HepG2 (cell line): ENCODE data around the gene MYO15A. TPM values are rescaled to one million over a fixed set of nuclear protein-coding genes. Genes with fewer than 3 reads are reported as not detected.

ENCODE experiments used
- ATAC-seq: fragments of 200-7000 bp; cut with Tn5 transposase; 3 replicates; pipeline ENCODE4 v1.9.1; 2020; ENCODE audit warnings: mild to moderate bottlenecking, moderate library complexity
- BruUV-seq: library from RNA; stranded (reverse); fragments of 400-500 nt; replicated peaks from 2 replicates; lab custom pipeline; 2021; lab: Mats Ljungman, UMichigan
- CTCF ChIA-PET: fragments of 300-600 bp; formaldehyde crosslinking; extraction: SDS; loops from one replicate; lab custom pipeline; 2021; ENCODE audit warnings: low total read pairs, inconsistent platforms, low intra/inter-chr PET ratio; lab: Yijun Ruan, JAX
- POLR2A ChIA-PET: fragments of 350-600 bp; sonication (Branson Sonifier 250); formaldehyde crosslinking; loops from one replicate; lab custom pipeline; 2020; ENCODE audit warnings: antibody characterized with exemption, inconsistent platforms; lab: Yijun Ruan, JAX
- DNase-seq: peaks from one replicate; pipeline ENCODE4 v3.0.0-alpha.2; 2015; ENCODE audit warnings: low spot score
- FAIRE-seq: peaks from 3 replicates; lab custom pipeline; 2011; peaks lifted over from hg19 to GRCh38; lab: Jason Lieb, UNC
- H2AFZ ChIP-seq: one replicate; pipeline ENCODE4 v1.6.1; 2011; ENCODE audit warnings: low read length, inconsistent platforms
- H3K27ac ChIP-seq: fragments of 300-600 bp; 3 replicates; pipeline ENCODE4 v1.8.0; 2011; ENCODE audit warnings: mixed run types, mild to moderate bottlenecking, mixed read lengths, low read length, inconsistent platforms; ENCODE audit not compliant: insufficient read depth; ENCODE audit errors: extremely low read length
- H3K27me3 ChIP-seq, 2 experiments: fragments of 200-600 bp in 1 of 2; 2 replicates in 1 of 2; 3 replicates in 1 of 2; pipeline versions ENCODE4 v1.6.0 to v1.8.0; 2011; ENCODE audit warnings: low read length in 2 of 2, mild to moderate bottlenecking in 2 of 2, moderate library complexity in 2 of 2, inconsistent platforms in 1 of 2; ENCODE audit not compliant: insufficient read depth in 2 of 2, control insufficient read depth in 1 of 2
- H3K36me3 ChIP-seq, 2 experiments: fragments of 200-600 bp in 1 of 2; replicated peaks in 1 of 2; 2 replicates in 1 of 2; 3 replicates in 1 of 2; pipeline versions ENCODE4 v1.5.1 to v1.8.0; 2011; ENCODE audit warnings: low read length in 2 of 2, inconsistent platforms in 1 of 2; ENCODE audit not compliant: insufficient read depth in 2 of 2, control insufficient read depth in 1 of 2
- H3K4me1 ChIP-seq: 2 replicates; pipeline ENCODE4 v1.5.1; 2012; ENCODE audit warnings: low read length, inconsistent platforms; ENCODE audit not compliant: insufficient read depth
- H3K4me2 ChIP-seq: 2 replicates; pipeline ENCODE4 v1.6.0; 2011; ENCODE audit warnings: low read depth, low read length, inconsistent platforms
- H3K4me3 ChIP-seq, 3 experiments: fragments of 200-600 bp in 1 of 3; sonication (generic), shearing (Covaris generic) in 1 of 3; replicated peaks in 1 of 3; 2 replicates each; pipeline ENCODE4 v1.5.1; 2011 to 2016; ENCODE audit warnings: low read length in 3 of 3, inconsistent platforms in 2 of 3, low read depth in 2 of 3, mild to moderate bottlenecking in 2 of 3, control low read depth in 1 of 3, mixed read lengths in 1 of 3; ENCODE audit not compliant: insufficient read depth in 1 of 3
- H3K79me2 ChIP-seq: one replicate; pipeline ENCODE4 v1.6.1; 2011; ENCODE audit warnings: low read length, inconsistent platforms; ENCODE audit not compliant: insufficient read depth
- H3K9ac ChIP-seq: 2 replicates; pipeline ENCODE4 v1.6.0; 2011; ENCODE audit warnings: mild to moderate bottlenecking, low read depth, low read length, inconsistent platforms; ENCODE audit not compliant: insufficient read depth
- H3K9me3 ChIP-seq: 2 replicates; pipeline ENCODE4 v1.5.1; 2012; ENCODE audit warnings: mild to moderate bottlenecking, low read length
- H4K20me1 ChIP-seq: 2 replicates; pipeline ENCODE4 v1.6.0; 2011; ENCODE audit warnings: inconsistent platforms, mild to moderate bottlenecking, low read length, moderate library complexity; ENCODE audit not compliant: insufficient read depth
- CAMTA2 ChIP-seq: sonication (generic); formaldehyde crosslinking; IDR thresholded peaks from 2 replicates; pipeline ENCODE4 v1.4.0; 2020; ENCODE audit warnings: mild to moderate bottlenecking, missing genetic modification reagents, borderline replicate concordance
- GZF1 ChIP-seq: sonication (generic); formaldehyde crosslinking; IDR thresholded peaks from 2 replicates; pipeline ENCODE4 v1.5.1; 2020; ENCODE audit warnings: mild to moderate bottlenecking, missing genetic modification reagents
- KLF11 ChIP-seq: IDR thresholded peaks from 2 replicates; pipeline ENCODE4 v1.6.1; 2016; ENCODE audit warnings: missing compliant biosample characterization
- POGZ ChIP-seq: sonication (generic); formaldehyde crosslinking; IDR thresholded peaks from 2 replicates; pipeline ENCODE4 v1.4.0; 2020; ENCODE audit warnings: mild to moderate bottlenecking, missing genetic modification reagents
- REXO4 ChIP-seq: sonication (generic); formaldehyde crosslinking; IDR thresholded peaks from 2 replicates; pipeline ENCODE4 v1.8.0; 2022; ENCODE audit warnings: missing genetic modification reagents, mild to moderate bottlenecking, borderline replicate concordance
- ZNF30 ChIP-seq: sonication (generic); formaldehyde crosslinking; IDR thresholded peaks from 2 replicates; pipeline ENCODE4 v1.5.0; 2020; ENCODE audit warnings: mild to moderate bottlenecking, missing genetic modification reagents
- ZNF431 ChIP-seq: sonication (generic); formaldehyde crosslinking; IDR thresholded peaks from 2 replicates; pipeline ENCODE4 v1.9.0; 2022; ENCODE audit warnings: missing genetic modification reagents, low read depth, mild to moderate bottlenecking, borderline replicate concordance
- ZNF558 ChIP-seq: sonication (generic); formaldehyde crosslinking; IDR thresholded peaks from 2 replicates; pipeline ENCODE4 v1.9.0; 2022; ENCODE audit warnings: mild to moderate bottlenecking, missing genetic modification reagents, borderline replicate concordance
- ZNF672 ChIP-seq: sonication (generic); formaldehyde crosslinking; IDR thresholded peaks from 2 replicates; pipeline ENCODE4 v1.8.1; 2022; ENCODE audit warnings: missing genetic modification reagents
- ZNF788 ChIP-seq: sonication (generic); formaldehyde crosslinking; IDR thresholded peaks from 2 replicates; pipeline ENCODE4 v1.5.0; 2020; ENCODE audit warnings: mild to moderate bottlenecking, missing genetic modification reagents, borderline replicate concordance
- WGBS: methylation state at CpG from one replicate; pipeline ENCODE4 v1.1.6; 2017; ENCODE audit warnings: low lambda C conversion rate; 5-methylcytosine and 5-hydroxymethylcytosine counted together
- in situ Hi-C: cut with HindIII; loops from 2 replicates; pipeline ENCODE4 v1.10.0; 2017; ENCODE audit warnings: low pct_unique_long_range_greater_than_20kb; ENCODE audit not compliant: extremely low pct_ligation_motif_present
- intact Hi-C: fragments of 100-400 bp; cut with micrococcal nuclease; formaldehyde crosslinking; loops from one replicate; pipeline ENCODE4 v1.10.0; 2022; ENCODE audit not compliant: unreplicated experiment
- polyA plus RNA-seq, 8 experiments: library from polyadenylated mRNA; depleted of rRNA in 3 of 8; stranded (reverse) in 7 of 8; unstranded in 1 of 8; fragments of >200 nt; fragmentation: Illumina TruSeq in 4 of 8; extraction: Trizol in 4 of 8; gene quantifications; 2 replicates each; pipeline versions ENCODE4 v1.2.1 to v1.2.3, GENCODE V29; 2011 to 2016; ENCODE audit warnings: low read depth in 4 of 8, missing spikeins in 1 of 8, mixed read lengths in 1 of 8; ENCODE audit not compliant: insufficient read depth in 1 of 8
- total RNA-seq, 5 experiments: library from RNA; depleted of rRNA; stranded (reverse); fragments of >200 nt; fragmentation: Illumina TruSeq; extraction: Trizol; gene quantifications; 2 replicates each; pipeline ENCODE4 v1.2.3, GENCODE V29; 2016; ENCODE audit warnings: low read depth in 1 of 5
- TF ChIP-seq, protein P1 (sequence below): sonication (generic); formaldehyde crosslinking; IDR thresholded peaks from 2 replicates; pipeline ENCODE4 v1.4.0; 2020; ENCODE audit warnings: missing genetic modification reagents
- TF ChIP-seq, protein P2 (sequence below): sonication (generic); formaldehyde crosslinking; IDR thresholded peaks from 2 replicates; pipeline ENCODE4 v1.4.0; 2020; ENCODE audit warnings: missing genetic modification reagents
- TF ChIP-seq, protein P3 (sequence below): sonication (generic); formaldehyde crosslinking; IDR thresholded peaks from 2 replicates; pipeline ENCODE4 v1.5.0; 2020; ENCODE audit warnings: mild to moderate bottlenecking, missing genetic modification reagents
- TF ChIP-seq, protein P4 (sequence below): sonication (generic); formaldehyde crosslinking; IDR thresholded peaks from 2 replicates; pipeline ENCODE4 v1.8.1; 2023; ENCODE audit warnings: missing genetic modification reagents, mild to moderate bottlenecking, borderline replicate concordance

MYO15A gene
- total and polyA plus RNA-seq, 2 of the 13 experiments (the other 11 are each of a cell fraction or from before 2014, with no cell fraction given), result 0.07 to 0.20 TPM

DNA sequence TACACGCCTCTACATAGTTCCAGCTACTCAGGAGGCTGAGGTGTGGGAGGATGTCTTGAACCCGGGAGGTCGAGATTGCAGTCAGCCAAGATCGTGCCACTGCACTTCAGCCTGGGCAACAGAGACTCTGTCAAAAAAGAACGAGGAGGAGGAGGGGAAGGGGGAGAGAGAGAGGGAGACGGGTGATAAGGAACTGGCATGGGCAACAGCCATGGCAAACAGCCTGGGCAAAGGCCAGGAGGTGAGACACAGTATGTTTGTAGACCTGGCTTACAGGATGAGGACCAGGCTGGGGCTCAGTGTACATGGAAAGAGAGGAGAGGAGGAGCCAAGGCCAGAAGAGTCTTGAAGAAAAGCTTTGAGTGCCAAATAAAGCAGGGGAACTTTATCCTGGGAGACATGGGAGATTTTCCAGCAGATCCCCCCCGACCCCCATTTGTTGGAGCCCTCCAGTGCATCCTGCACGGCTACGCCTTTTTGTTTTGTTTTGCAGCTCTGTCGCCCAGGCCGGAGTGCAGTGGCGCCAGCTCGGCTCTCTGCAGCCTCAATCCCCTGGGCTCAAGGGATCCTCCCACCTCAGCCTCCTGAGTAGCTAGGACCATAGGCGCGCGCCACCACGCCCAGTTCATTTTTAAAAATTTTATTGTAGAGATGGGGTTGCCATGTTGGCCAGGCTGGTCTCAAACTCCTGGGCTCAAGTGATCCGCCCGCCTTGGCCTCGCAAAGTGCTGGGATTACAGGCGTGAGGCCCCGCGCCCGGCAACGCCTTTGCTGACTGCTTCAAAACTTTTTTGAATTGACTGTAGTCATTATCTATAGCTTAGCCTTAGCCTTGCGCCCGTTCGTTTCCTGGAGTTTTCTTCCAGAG lies 73.8 kb downstream of the MYO15A start (continued):
- TF ChIP-seq, protein P1, sequence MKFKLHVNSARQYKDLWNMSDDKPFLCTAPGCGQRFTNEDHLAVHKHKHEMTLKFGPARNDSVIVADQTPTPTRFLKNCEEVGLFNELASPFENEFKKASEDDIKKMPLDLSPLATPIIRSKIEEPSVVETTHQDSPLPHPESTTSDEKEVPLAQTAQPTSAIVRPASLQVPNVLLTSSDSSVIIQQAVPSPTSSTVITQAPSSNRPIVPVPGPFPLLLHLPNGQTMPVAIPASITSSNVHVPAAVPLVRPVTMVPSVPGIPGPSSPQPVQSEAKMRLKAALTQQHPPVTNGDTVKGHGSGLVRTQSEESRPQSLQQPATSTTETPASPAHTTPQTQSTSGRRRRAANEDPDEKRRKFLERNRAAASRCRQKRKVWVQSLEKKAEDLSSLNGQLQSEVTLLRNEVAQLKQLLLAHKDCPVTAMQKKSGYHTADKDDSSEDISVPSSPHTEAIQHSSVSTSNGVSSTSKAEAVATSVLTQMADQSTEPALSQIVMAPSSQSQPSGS (CRISPR knock-in tag), result no peak; the same call in 1 of the 2 replicates
- TF ChIP-seq, protein P2, sequence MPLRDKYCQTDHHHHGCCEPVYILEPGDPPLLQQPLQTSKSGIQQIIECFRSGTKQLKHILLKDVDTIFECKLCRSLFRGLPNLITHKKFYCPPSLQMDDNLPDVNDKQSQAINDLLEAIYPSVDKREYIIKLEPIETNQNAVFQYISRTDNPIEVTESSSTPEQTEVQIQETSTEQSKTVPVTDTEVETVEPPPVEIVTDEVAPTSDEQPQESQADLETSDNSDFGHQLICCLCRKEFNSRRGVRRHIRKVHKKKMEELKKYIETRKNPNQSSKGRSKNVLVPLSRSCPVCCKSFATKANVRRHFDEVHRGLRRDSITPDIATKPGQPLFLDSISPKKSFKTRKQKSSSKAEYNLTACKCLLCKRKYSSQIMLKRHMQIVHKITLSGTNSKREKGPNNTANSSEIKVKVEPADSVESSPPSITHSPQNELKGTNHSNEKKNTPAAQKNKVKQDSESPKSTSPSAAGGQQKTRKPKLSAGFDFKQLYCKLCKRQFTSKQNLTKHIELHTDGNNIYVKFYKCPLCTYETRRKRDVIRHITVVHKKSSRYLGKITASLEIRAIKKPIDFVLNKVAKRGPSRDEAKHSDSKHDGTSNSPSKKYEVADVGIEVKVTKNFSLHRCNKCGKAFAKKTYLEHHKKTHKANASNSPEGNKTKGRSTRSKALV, result no peak
- no peak for TF ChIP-seq GZF1
- 0 out of 2 replicates have a peak, but pooled peaks have one; percentile 77 for TF ChIP-seq ZNF30
- 0 out of 2 replicates have a peak, but pooled peaks have one; percentile 49 for TF ChIP-seq ZNF788 (CRISPR knock-in tag)

DNA sequence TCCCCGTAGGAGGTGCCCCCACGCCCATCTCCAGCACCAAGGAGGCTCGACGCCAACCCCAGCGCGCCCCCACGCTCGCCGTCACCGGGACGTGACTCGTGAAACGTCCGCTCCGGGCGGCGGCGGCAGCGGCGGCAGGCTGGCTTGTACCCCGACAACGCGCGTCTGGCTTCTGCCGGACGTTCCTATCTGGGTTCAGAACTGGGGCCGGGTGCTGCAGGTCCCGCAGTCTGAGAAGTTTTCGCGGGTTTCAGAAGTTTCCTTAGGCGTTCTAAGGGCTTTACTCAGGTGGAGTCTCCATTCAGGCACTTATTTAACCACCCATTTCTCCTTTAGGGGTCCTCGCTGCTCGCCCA lies 74.4 kb downstream of the MYO15A start:
- H2AFZ ChIP-seq, result no peak overlapping the region
- no peak for DNase-seq
- H3K4me3 ChIP-seq, result peak overlapping the region; percentile 80 to 96 (median 81)
- peaks cover 35% of the 10 kb centered on the region for H4K20me1 ChIP-seq
- H3K9ac ChIP-seq, result peak overlapping the region; percentile 87
- H3K27ac ChIP-seq, result peak overlapping the region; percentile 96
- H3K9me3 ChIP-seq, result no peaks in the 10 kb centered on the region
- H3K4me2 ChIP-seq, result peak overlapping the region; percentile 99
- no peak for FAIRE-seq
- in situ Hi-C loops (no loop called here), intact Hi-C loops (no loop called here)
- POLR2A ChIA-PET, result interaction anchor here (0.7 to 2.6 kb wide), 21 partner anchors 9 to 675 kb away, joined by 3 to 29 read pairs (median 4); partner anchors contain the start of genes DRC3, LLGL1, PRPSAP2 and SHMT1
- WGBS, result 2% methylated on average over 22 of the region's 33 CpGs
- H3K79me2 ChIP-seq, result peaks cover 38% of the 10 kb centered on the region
- CTCF ChIA-PET, result no interaction called here
- peaks cover 52% of the 10 kb centered on the region for H3K4me1 ChIP-seq
- peak; percentile 52 for ATAC-seq
- H3K36me3 ChIP-seq, result peaks cover 3 to 12% of the 10 kb centered on the region in 2 experiments; a peak in 4 of 5 replicates
- no peaks in the 10 kb centered on the region for H3K27me3 ChIP-seq
- BruUV-seq, result TSS peak; percentile 93
- TF ChIP-seq, protein P3, sequence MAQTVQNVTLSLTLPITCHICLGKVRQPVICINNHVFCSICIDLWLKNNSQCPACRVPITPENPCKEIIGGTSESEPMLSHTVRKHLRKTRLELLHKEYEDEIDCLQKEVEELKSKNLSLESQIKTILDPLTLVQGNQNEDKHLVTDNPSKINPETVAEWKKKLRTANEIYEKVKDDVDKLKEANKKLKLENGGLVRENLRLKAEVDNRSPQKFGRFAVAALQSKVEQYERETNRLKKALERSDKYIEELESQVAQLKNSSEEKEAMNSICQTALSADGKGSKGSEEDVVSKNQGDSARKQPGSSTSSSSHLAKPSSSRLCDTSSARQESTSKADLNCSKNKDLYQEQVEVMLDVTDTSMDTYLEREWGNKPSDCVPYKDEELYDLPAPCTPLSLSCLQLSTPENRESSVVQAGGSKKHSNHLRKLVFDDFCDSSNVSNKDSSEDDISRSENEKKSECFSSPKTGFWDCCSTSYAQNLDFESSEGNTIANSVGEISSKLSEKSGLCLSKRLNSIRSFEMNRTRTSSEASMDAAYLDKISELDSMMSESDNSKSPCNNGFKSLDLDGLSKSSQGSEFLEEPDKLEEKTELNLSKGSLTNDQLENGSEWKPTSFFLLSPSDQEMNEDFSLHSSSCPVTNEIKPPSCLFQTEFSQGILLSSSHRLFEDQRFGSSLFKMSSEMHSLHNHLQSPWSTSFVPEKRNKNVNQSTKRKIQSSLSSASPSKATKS, result no peak
- TF ChIP-seq REXO4, result no peak
- TF ChIP-seq CAMTA2 (CRISPR knock-in tag), result no peak; the same call in 1 of the 2 replicates
- no peak; the same call in 1 of the 2 replicates for TF ChIP-seq KLF11 (CRISPR knock-in tag)
- TF ChIP-seq, protein P4, sequence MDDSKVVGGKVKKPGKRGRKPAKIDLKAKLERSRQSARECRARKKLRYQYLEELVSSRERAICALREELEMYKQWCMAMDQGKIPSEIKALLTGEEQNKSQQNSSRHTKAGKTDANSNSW (CRISPR knock-in tag), result no peak
- 0 out of 2 replicates have a peak, but pooled peaks have one; percentile 11 for TF ChIP-seq POGZ (CRISPR knock-in tag)
- TF ChIP-seq ZNF672, result no peak
- TF ChIP-seq ZNF431 (CRISPR knock-in tag), result no peak
- TF ChIP-seq ZNF30, result no peak
- TF ChIP-seq ZNF558, result no peak
